K562 (cell line): ENCODE data around the gene TCF3. TPM values are rescaled to one million over a fixed set of nuclear protein-coding genes. Genes with fewer than 3 reads are reported as not detected.

Source experiments
- ARNT ChIP-seq, 2 experiments: fragments of 450-650 bp; IDR thresholded peaks; 2 replicates each; pipeline ENCODE4 v1.6.1; 2016; ENCODE audit warnings: mild to moderate bottlenecking in 1 of 2
- CBX5 ChIP-seq: IDR thresholded peaks from 2 replicates; pipeline ENCODE4 v1.6.1; 2014; ENCODE audit warnings: low read depth, borderline replicate concordance
- CREB1 ChIP-seq, 2 experiments: sonication (generic) in 1 of 2; formaldehyde crosslinking in 1 of 2; IDR thresholded peaks; 2 replicates each; pipeline versions ENCODE4 v1.6.1 to v1.8.0; 2012 to 2022; ENCODE audit warnings: inconsistent platforms in 1 of 2, mild to moderate bottlenecking in 1 of 2, missing genetic modification reagents in 1 of 2, moderate library complexity in 1 of 2
- ESRRA ChIP-seq: fragments of 450-650 bp; IDR thresholded peaks from 2 replicates; pipeline ENCODE4 v1.6.1; 2014; ENCODE audit warnings: low read depth, mild to moderate bottlenecking, moderate library complexity, borderline replicate concordance
- FOSL1 ChIP-seq: fragments of 200-800 bp; sonication (Bioruptor generic); conservative IDR thresholded peaks from 2 replicates; pipeline ENCODE4 v1.6.1; 2016; ENCODE audit warnings: missing genetic modification characterization, missing compliant biosample characterization
- MXD1 ChIP-seq: fragments of 250-450 bp; sonication (Bioruptor Pico); IDR thresholded peaks from 2 replicates; pipeline ENCODE4 v1.8.0; 2021; ENCODE audit warnings: borderline replicate concordance, mild to moderate bottlenecking, moderate library complexity; ENCODE audit not compliant: poor library complexity, severe bottlenecking
- NR3C1 ChIP-seq: sonication (generic); formaldehyde crosslinking; IDR thresholded peaks from 2 replicates; pipeline ENCODE4 v1.8.1; 2022; ENCODE audit warnings: missing genetic modification reagents
- STAT5A ChIP-seq: IDR thresholded peaks from 2 replicates; pipeline ENCODE4 v1.6.1; 2012; ENCODE audit warnings: low read length, inconsistent platforms, borderline replicate concordance
- ZNF444 ChIP-seq: fragments of 250-450 bp; sonication (Bioruptor Pico); IDR thresholded peaks from 2 replicates; pipeline ENCODE4 v1.4.0; 2020; ENCODE audit warnings: mild to moderate bottlenecking, moderate library complexity
- polyA plus RNA-seq, 8 experiments: library from polyadenylated mRNA; depleted of rRNA in 4 of 8; stranded (reverse) in 5 of 8; unstranded in 3 of 8; fragments of >200 nt; fragmentation: Nextera tagmentation in 2 of 8; fragmentation: Illumina TruSeq in 1 of 8; extraction: Ambion mirVana in 2 of 8; extraction: Trizol in 1 of 8; gene quantifications; 2 replicates each; pipeline versions ENCODE4 v1.2.1 to v1.2.3, GENCODE V29; 2011 to 2014; ENCODE audit warnings: inconsistent platforms in 1 of 8, missing spikeins in 1 of 8
- total RNA-seq, 7 experiments: library from RNA; depleted of rRNA in 6 of 7; stranded (reverse); fragments of >200 nt in 6 of 7; fragmentation: Illumina TruSeq in 2 of 7; extraction: Trizol in 2 of 7; gene quantifications; 2 replicates each; pipeline versions ENCODE4 v1.2.1 to v1.2.3, GENCODE V29; 2011 to 2021; ENCODE audit warnings: low replicate concordance in 1 of 7
- TF ChIP-seq, protein P1 (sequence below), 2 experiments: fragments of 450-650 bp; formaldehyde crosslinking in 1 of 2; IDR thresholded peaks; 2 replicates each; pipeline versions ENCODE4 v1.4.0 to v1.6.1; 2014 to 2020; ENCODE audit warnings: mild to moderate bottlenecking in 2 of 2, borderline replicate concordance in 1 of 2, low read depth in 1 of 2
- TF ChIP-seq, protein P2 (sequence below): sonication (generic); formaldehyde crosslinking; IDR thresholded peaks from 2 replicates; pipeline ENCODE4 v1.4.0; 2020; ENCODE audit warnings: mild to moderate bottlenecking, missing genetic modification reagents
- TF ChIP-seq, protein P3 (sequence below): conservative IDR thresholded peaks from 2 replicates; pipeline ENCODE4 v1.6.1; 2011; ENCODE audit warnings: low read depth, mild to moderate bottlenecking, low read length; ENCODE audit not compliant: control insufficient read depth

Gene TCF3
- total and polyA plus RNA-seq, 9 of the 15 experiments (the other 6 are each of a cell fraction or from before 2014, with no cell fraction given): 5.6 to 259 (median 84.0) TPM

DNA sequence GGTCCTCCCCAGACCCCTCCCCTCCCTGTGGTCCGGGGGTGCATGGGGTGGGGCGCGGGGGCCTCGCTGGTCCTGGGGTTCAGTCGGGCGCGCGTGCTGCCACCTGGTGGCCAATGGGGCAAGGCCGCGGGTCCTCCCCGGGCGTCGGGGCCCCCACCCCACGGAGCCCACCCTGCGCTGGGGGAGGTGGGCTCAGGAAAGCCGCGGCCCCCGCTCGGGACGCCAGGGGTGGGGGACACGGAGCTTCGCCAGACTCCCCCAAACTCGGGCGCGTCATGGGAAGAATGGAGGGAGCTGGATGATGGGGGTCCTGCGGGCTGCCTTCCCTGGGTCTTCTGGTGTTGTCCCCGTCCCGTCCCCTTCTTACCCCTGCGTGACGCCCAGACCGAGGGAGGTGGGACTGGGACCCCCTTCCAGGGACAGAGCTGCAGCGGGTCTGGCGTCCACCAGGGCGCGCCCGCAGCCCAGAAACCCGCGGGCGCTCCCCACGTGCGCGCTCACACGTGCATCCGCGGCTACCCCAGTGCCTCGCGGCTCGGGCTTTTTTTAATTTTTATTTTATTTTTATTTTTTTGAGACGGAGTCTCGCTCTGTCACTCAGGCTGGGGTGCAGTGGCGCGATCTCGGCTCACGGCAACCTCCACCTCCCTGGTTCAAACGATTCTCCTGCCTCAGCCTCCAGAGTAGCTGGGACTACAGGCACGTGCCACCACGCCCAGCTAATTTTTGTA, 19.8 kb upstream of the TCF3 start (continued):
- TF ChIP-seq, protein P1, sequence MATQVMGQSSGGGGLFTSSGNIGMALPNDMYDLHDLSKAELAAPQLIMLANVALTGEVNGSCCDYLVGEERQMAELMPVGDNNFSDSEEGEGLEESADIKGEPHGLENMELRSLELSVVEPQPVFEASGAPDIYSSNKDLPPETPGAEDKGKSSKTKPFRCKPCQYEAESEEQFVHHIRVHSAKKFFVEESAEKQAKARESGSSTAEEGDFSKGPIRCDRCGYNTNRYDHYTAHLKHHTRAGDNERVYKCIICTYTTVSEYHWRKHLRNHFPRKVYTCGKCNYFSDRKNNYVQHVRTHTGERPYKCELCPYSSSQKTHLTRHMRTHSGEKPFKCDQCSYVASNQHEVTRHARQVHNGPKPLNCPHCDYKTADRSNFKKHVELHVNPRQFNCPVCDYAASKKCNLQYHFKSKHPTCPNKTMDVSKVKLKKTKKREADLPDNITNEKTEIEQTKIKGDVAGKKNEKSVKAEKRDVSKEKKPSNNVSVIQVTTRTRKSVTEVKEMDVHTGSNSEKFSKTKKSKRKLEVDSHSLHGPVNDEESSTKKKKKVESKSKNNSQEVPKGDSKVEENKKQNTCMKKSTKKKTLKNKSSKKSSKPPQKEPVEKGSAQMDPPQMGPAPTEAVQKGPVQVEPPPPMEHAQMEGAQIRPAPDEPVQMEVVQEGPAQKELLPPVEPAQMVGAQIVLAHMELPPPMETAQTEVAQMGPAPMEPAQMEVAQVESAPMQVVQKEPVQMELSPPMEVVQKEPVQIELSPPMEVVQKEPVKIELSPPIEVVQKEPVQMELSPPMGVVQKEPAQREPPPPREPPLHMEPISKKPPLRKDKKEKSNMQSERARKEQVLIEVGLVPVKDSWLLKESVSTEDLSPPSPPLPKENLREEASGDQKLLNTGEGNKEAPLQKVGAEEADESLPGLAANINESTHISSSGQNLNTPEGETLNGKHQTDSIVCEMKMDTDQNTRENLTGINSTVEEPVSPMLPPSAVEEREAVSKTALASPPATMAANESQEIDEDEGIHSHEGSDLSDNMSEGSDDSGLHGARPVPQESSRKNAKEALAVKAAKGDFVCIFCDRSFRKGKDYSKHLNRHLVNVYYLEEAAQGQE (IDR thresholded peaks at IDR 0.05; ENCODE audit: borderline replicate concordance): peak; percentile 95
- TF ChIP-seq, protein P1 (CRISPR knock-in tag; IDR thresholded peaks at IDR 0.05; ENCODE audit: low read depth): no peak; the same call in 1 of the 2 replicates
- TF ChIP-seq, protein P2, sequence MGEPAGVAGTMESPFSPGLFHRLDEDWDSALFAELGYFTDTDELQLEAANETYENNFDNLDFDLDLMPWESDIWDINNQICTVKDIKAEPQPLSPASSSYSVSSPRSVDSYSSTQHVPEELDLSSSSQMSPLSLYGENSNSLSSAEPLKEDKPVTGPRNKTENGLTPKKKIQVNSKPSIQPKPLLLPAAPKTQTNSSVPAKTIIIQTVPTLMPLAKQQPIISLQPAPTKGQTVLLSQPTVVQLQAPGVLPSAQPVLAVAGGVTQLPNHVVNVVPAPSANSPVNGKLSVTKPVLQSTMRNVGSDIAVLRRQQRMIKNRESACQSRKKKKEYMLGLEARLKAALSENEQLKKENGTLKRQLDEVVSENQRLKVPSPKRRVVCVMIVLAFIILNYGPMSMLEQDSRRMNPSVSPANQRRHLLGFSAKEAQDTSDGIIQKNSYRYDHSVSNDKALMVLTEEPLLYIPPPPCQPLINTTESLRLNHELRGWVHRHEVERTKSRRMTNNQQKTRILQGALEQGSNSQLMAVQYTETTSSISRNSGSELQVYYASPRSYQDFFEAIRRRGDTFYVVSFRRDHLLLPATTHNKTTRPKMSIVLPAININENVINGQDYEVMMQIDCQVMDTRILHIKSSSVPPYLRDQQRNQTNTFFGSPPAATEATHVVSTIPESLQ (CRISPR knock-in tag): peak; percentile 71; the same call in 1 of the 2 replicates
- TF ChIP-seq, protein P3, sequence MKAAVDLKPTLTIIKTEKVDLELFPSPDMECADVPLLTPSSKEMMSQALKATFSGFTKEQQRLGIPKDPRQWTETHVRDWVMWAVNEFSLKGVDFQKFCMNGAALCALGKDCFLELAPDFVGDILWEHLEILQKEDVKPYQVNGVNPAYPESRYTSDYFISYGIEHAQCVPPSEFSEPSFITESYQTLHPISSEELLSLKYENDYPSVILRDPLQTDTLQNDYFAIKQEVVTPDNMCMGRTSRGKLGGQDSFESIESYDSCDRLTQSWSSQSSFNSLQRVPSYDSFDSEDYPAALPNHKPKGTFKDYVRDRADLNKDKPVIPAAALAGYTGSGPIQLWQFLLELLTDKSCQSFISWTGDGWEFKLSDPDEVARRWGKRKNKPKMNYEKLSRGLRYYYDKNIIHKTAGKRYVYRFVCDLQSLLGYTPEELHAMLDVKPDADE: peak; percentile 42; the same call in 1 of the 2 replicates
- TF ChIP-seq STAT5A (no peak), ARNT (IDR thresholded peaks at IDR 0.05) (peak in 1 of 2 experiments; percentile 79; a peak in 2 of 4 replicates), ZNF444 (CRISPR knock-in tag) (no peak), ESRRA (0 out of 2 replicates have a peak, but pooled peaks have one; percentile 19), FOSL1 (0 out of 2 replicates have a peak, but pooled peaks have one; percentile 21), CBX5 (no peak), CREB1 (IDR thresholded peaks at IDR 0.05) (no peak), CREB1 (CRISPR knock-in tag; IDR thresholded peaks at IDR 0.05) (peak; percentile 49; the same call in 1 of the 2 replicates), NR3C1 (CRISPR knock-in tag) (0 out of 2 replicates have a peak, but pooled peaks have one; percentile 31), MXD1 (CRISPR knock-in tag) (peak; percentile 83)
